Measurements from ENCODE around the gene SLC25A22.

DNA sequence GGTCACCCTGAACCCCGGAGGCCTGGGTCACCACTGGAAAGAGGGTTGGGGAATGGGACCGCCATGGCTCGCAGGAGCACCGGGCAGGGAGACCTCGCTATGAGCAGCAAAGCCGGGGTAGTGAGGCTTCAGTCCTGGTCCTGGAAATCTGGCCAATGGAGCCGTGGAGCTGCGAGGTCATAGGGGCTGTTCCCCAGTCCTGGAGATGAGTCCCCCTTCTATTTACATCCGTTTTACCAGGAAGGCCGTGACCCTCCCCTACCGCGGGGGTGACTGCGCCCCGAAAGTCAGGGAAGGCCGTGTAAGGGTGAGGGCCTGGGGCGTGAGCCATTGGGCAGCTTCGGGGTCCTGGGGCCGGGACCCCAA lies 6.5 kb upstream of the SLC25A22 start:
- TF ChIP-seq, protein P1, sequence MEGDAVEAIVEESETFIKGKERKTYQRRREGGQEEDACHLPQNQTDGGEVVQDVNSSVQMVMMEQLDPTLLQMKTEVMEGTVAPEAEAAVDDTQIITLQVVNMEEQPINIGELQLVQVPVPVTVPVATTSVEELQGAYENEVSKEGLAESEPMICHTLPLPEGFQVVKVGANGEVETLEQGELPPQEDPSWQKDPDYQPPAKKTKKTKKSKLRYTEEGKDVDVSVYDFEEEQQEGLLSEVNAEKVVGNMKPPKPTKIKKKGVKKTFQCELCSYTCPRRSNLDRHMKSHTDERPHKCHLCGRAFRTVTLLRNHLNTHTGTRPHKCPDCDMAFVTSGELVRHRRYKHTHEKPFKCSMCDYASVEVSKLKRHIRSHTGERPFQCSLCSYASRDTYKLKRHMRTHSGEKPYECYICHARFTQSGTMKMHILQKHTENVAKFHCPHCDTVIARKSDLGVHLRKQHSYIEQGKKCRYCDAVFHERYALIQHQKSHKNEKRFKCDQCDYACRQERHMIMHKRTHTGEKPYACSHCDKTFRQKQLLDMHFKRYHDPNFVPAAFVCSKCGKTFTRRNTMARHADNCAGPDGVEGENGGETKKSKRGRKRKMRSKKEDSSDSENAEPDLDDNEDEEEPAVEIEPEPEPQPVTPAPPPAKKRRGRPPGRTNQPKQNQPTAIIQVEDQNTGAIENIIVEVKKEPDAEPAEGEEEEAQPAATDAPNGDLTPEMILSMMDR (conservative IDR thresholded peaks at IDR 0.05; ENCODE audit: low read depth, low read length), result no peak
- no peak for TF ChIP-seq EZH2 (IDR thresholded peaks at IDR 0.05; ENCODE audit: borderline replicate concordance, low read depth, low read length, poor library complexity, severe bottlenecking)

All from A673 (cell line).